ENCODE results near the gene FES. TPM values are rescaled to one million over a fixed set of nuclear protein-coding genes. Genes with fewer than 3 reads are reported as not detected.

The FES gene
- total and polyA plus RNA-seq, 2 of the 13 experiments (the other 11 are each of a cell fraction or from before 2014, with no cell fraction given): 4.0 to 9.5 TPM

GRCh38 chr15:90931828-90932659 is 47.7 kb downstream of the FES start, which contains the start of gene HDDC3 (continued):
- TF ChIP-seq NFE2 (CRISPR knock-in tag; IDR thresholded peaks at IDR 0.05) (no peak), ZNF451 (CRISPR knock-in tag; IDR thresholded peaks at IDR 0.05) (0 out of 2 replicates have a peak, but pooled peaks have one; percentile 28), FIP1L1 (IDR thresholded peaks at IDR 0.05; ENCODE audit: borderline replicate concordance, insufficient read depth, low read depth, low read length) (no peak), ZKSCAN1 (IDR thresholded peaks at IDR 0.05; ENCODE audit: low read length) (no peak), ZBTB14 (CRISPR knock-in tag; IDR thresholded peaks at IDR 0.05) (no peak), BCL6 (CRISPR knock-in tag; IDR thresholded peaks at IDR 0.05) (peak; percentile 58), HES4 (CRISPR knock-in tag; IDR thresholded peaks at IDR 0.05; ENCODE audit: borderline replicate concordance) (no peak; the same call in 1 of the 2 replicates), SKI (IDR thresholded peaks at IDR 0.05; ENCODE audit: partially characterized antibody) (peak; percentile 34), ZNF577 (CRISPR knock-in tag; IDR thresholded peaks at IDR 0.05; ENCODE audit: borderline replicate concordance, low read depth) (no peak), ZNF775 (CRISPR knock-in tag; IDR thresholded peaks at IDR 0.05; ENCODE audit: borderline replicate concordance) (no peak), ELF4 (CRISPR knock-in tag; IDR thresholded peaks at IDR 0.05; ENCODE audit: borderline replicate concordance) (peak; percentile 51; the same call in 1 of the 2 replicates), ZFY (CRISPR knock-in tag; IDR thresholded peaks at IDR 0.05) (peak; percentile 91), RARA (CRISPR knock-in tag; IDR thresholded peaks at IDR 0.05) (peak; percentile 54; the same call in 1 of the 2 replicates), ZNF597 (CRISPR knock-in tag; IDR thresholded peaks at IDR 0.05) (no peak), SYNCRIP (IDR thresholded peaks at IDR 0.05; ENCODE audit: insufficient read depth, low read depth, low read length) (no peak), PPARG (CRISPR knock-in tag; conservative IDR thresholded peaks at IDR 0.05) (peak; percentile 68), SP5 (CRISPR knock-in tag; IDR thresholded peaks at IDR 0.05; ENCODE audit: borderline replicate concordance, low read depth) (peak; percentile 15; the same call in 1 of the 2 replicates), ZNF510 (CRISPR knock-in tag; IDR thresholded peaks at IDR 0.05; ENCODE audit: low read depth) (no peak; the same call in 1 of the 2 replicates), AKAP8 (CRISPR knock-in tag; IDR thresholded peaks at IDR 0.05) (peak; percentile 37; the same call in 1 of the 2 replicates), KDM3A (CRISPR knock-in tag; IDR thresholded peaks at IDR 0.05; ENCODE audit: low read depth) (peak; percentile 88; the same call in 1 of the 2 replicates), SP2 (CRISPR knock-in tag; IDR thresholded peaks at IDR 0.05) (no peak)
- TF ChIP-seq, protein P1, sequence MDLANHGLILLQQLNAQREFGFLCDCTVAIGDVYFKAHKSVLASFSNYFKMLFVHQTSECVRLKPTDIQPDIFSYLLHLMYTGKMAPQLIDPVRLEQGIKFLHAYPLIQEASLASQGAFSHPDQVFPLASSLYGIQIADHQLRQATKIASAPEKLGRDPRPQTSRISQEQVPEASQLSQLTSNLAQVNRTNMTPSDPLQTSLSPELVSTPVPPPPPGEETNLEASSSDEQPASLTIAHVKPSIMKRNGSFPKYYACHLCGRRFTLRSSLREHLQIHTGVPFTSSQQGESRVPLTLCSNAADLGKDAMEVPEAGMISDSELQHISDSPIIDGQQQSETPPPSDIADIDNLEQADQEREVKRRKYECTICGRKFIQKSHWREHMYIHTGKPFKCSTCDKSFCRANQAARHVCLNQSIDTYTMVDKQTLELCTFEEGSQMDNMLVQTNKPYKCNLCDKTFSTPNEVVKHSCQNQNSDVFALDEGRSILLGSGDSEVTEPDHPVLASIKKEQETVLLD (CRISPR knock-in tag; IDR thresholded peaks at IDR 0.05; ENCODE audit: low read depth): no peak
- TF ChIP-seq, protein P2, sequence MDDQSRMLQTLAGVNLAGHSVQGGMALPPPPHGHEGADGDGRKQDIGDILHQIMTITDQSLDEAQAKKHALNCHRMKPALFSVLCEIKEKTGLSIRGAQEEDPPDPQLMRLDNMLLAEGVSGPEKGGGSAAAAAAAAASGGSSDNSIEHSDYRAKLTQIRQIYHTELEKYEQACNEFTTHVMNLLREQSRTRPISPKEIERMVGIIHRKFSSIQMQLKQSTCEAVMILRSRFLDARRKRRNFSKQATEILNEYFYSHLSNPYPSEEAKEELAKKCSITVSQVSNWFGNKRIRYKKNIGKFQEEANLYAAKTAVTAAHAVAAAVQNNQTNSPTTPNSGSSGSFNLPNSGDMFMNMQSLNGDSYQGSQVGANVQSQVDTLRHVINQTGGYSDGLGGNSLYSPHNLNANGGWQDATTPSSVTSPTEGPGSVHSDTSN (CRISPR knock-in tag; IDR thresholded peaks at IDR 0.05; ENCODE audit: borderline replicate concordance): 0 out of 2 replicates have a peak, but pooled peaks have one; percentile 27
- TF ChIP-seq, protein P3, sequence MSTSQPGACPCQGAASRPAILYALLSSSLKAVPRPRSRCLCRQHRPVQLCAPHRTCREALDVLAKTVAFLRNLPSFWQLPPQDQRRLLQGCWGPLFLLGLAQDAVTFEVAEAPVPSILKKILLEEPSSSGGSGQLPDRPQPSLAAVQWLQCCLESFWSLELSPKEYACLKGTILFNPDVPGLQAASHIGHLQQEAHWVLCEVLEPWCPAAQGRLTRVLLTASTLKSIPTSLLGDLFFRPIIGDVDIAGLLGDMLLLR (CRISPR knock-in tag; IDR thresholded peaks at IDR 0.05): peak; percentile 38; the same call in 1 of the 2 replicates

Measured in HepG2 (cell line).